HG03520 (cell line): ENCODE measurements around the gene RANBP3L.
"Not testable (repeated sequence)": the region's sequence is repeated elsewhere in the genome, so short reads cannot be mapped to it uniquely, and the experiment has no call there.

ENCODE experiments used
- ATAC-seq: cut with Tn5 transposase; IDR thresholded peaks from one replicate; pipeline ENCODE4 v1.9.1; 2021; ENCODE audit warnings: mild to moderate bottlenecking, moderate library complexity; ENCODE audit not compliant: unreplicated experiment

The RANBP3L gene

DNA sequence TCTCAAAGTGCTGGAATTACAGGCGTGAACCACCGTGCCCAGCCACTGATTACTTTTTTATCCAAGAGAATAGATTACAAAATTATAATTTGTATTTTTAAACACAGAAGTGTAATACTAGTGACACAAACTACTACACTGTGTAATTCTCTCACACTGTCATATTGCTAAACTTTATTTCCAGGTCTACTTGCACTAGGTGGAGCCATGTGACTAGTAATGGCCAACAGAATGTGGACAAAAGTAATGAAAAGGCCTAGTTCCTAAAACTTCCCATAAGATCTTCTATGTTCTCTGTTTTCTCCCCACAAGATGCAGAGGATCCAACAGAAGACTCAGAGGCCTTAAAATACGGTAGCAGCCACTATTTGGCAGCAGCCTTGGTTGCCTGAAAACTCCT, 87.3 kb downstream of the RANBP3L start:
- no peak for ATAC-seq

DNA sequence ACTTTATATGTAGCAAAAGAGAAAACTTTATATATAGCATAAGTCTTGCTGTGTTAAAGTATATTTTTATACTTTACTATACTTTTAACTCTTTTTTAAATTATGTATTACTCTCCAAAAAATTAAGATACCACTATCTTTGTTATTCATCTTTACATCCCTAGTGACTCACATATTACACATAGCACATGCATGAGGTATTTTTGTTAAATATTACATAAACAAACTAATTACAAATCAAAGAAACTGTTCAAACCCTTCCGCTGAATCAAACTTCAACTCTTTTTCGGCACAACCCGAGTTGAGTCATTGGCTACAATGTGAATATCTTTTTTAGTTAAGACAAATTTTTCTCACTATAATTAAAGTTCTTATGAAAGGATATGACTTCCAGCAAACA, 92.0 kb downstream of the RANBP3L start:
- ATAC-seq: no peak

DNA sequence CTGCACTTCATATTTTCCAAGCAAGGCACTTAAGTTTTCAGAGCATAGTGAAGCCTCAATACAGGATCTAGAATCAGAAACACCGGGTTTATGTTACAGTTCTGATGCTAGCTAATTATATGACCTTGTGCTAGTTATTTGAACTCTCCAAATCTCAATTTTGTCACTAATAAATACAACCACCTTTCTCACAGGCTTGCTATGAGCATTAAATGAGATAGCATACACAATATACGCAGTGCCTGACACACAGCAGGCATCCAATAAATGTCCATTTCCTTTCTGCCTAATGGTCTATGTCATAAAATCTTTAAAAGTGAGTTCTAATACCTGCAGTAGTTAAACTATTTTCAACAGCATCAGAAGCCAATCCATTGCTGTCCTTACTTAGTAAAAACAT, 92.9 kb downstream of the RANBP3L start:
- no peak for ATAC-seq

DNA sequence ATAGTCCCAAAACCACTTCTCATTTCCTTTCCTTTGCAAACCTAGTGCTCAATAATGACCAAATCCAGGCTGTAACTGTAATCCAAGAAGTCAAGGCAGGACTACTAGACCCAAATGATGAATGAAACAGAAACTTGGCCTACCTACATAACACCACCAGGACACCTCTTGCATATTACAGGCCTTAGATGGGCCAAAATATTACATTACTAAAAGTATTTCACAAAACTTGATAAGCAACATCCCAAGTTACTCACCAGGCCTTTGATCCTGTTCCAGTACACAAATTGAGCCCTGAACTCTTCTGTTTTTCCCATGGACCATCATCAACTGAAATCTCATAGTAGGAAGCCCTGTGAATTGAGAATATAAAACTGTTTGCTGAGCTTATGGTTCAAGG, 94.8 kb downstream of the RANBP3L start:
- no peak for ATAC-seq

DNA sequence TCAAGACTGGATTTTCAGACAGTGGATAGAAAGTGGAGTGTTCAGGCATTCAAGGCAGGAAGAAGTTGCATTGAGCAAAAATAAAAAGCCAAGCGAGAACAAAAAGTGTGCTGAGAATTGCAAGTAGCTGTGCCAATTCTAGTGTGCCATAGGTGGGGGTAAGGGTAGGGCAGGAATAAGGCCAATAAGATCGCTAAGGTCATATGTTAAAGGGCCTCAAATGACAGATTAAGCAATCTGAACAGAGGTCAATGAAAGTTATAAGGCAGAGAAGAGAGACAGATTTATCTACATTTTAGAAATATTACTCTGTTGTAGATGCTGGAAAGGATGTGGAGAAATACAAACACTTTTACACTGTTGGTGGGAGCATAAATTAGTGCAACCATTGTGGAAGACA, 96.4 kb downstream of the RANBP3L start:
- no peak for ATAC-seq

DNA sequence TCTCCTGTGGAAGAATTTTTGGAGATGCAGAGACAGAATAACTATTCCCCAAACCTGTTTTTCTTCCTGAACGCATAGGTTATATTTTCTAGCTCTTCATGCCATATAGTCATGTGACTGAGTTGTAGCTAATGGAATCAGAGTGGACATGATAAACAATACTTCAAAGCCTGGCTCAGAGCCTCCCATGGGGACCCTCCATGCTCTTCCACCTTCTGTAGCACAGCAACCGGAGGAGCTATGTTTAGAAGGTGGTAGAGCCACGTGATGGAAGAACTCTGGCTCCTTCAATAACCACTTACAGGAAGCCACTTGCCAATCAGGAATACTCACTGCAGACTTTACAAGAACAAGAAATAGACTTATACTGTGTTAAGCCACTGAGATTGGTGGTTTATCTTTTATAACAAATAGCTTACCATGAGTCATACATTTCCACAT, 99.2 kb downstream of the RANBP3L start:
- ATAC-seq: no peak

DNA sequence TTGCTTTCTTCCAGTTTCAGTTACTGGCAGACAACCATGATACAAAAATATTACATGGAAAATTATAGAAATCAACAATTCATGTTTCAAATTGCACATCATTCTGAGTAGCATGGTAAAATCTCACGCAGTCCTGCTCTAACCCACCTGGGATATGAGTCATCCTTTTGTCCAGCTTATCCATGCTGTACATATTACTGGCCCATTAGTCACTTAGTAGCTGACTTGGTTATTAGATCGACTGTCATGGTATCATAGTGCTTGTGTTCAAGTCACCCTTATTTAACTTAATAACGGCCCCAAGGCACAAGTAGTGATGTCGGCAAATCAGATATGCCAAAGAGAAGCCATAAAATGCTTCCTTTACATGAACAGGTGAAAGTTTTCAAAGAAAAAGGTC, 101.2 kb downstream of the RANBP3L start:
- no peak for ATAC-seq

DNA sequence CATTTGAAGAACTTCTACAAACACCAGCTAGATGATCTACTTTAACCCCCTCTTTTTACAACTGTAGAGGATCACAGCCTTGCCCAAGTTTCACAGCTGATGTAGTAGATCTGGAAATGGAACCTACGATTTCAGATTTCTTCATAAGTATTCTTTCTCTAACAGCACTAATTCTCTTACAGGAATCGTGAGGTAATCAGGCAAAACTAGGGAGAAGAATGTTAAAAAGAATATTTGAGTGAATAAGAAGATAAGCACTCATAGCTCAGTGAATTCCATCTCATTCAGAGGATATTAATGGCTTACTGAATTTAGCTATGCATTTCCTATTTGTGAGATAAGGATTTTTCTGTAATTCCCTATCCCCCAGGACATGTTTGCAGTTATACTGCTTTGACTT, 102.1 kb downstream of the RANBP3L start:
- no peak for ATAC-seq

DNA sequence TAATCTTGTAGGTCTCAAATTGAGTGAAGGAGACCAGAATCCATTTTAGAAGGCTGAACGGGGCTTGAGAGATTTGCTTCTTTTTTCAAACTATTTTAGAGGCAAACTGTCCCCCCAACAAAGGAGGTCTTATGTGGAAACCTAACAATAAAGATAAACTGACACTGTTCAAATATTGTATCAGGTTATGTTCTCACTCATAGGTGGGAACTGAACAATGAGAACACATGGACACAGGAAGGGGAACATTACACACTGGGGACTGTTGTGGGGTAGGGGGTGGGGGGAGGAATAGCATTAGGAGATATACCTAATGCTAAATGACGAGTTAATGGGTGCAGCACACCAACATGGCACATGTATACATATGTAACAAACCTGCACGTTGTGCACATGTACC, 102.9 kb downstream of the RANBP3L start:
- ATAC-seq: not testable (repeated sequence)
